Calu3 (cell line): ENCODE measurements around the gene ADAMTS5. TPM values are rescaled to one million over a fixed set of nuclear protein-coding genes. Genes with fewer than 3 reads are reported as not detected.

Experiments used
- BruUV-seq: library from RNA; stranded (reverse); fragments of 400-500 nt; replicated peaks from 2 replicates; lab custom pipeline; 2021; lab: Mats Ljungman, UMichigan
- CTCF ChIA-PET: fragments of 300-600 bp; sonication (Branson Sonifier 250); formaldehyde crosslinking; loops from one replicate; lab custom pipeline; 2022; ENCODE audit warnings: antibody characterized with exemption; lab: Charles Lee
- DNase-seq: peaks from one replicate; pipeline ENCODE4 v3.0.0; 2022
- H3K27ac Mint-ChIP-seq: one replicate; pipeline ENCODE4 v1.8.0; 2022; ENCODE audit warnings: mixed read lengths; ENCODE audit not compliant: unreplicated experiment
- H3K27me3 Mint-ChIP-seq: one replicate; pipeline ENCODE4 v1.8.0; 2022; ENCODE audit warnings: mixed read lengths; ENCODE audit not compliant: unreplicated experiment
- H3K36me3 Mint-ChIP-seq: one replicate; pipeline ENCODE4 v1.8.0; 2022; ENCODE audit warnings: mild to moderate bottlenecking, moderate library complexity, mixed read lengths; ENCODE audit not compliant: insufficient read depth, unreplicated experiment
- H3K4me1 Mint-ChIP-seq: one replicate; pipeline ENCODE4 v1.8.0; 2022; ENCODE audit warnings: mild to moderate bottlenecking, low read depth, mixed read lengths; ENCODE audit not compliant: unreplicated experiment
- H3K4me3 Mint-ChIP-seq: one replicate; pipeline ENCODE4 v1.8.0; 2022; ENCODE audit warnings: mild to moderate bottlenecking, low read depth, moderate library complexity, mixed read lengths; ENCODE audit not compliant: unreplicated experiment
- H3K9me3 Mint-ChIP-seq: one replicate; pipeline ENCODE4 v1.8.0; 2022; ENCODE audit warnings: low read depth, mixed read lengths; ENCODE audit not compliant: unreplicated experiment
- CTCF ChIP-seq: fragments of 200-600 bp; IDR thresholded peaks from one replicate; pipeline ENCODE4 v1.8.0; 2022; ENCODE audit warnings: antibody characterized with exemption; ENCODE audit not compliant: unreplicated experiment
- intact Hi-C: fragments of 100-400 bp; cut with micrococcal nuclease; formaldehyde crosslinking; loops from one replicate; pipeline ENCODE4 v1.10.0; 2022; ENCODE audit not compliant: unreplicated experiment
- total RNA-seq: library from RNA; stranded (reverse); gene quantifications from 2 replicates; pipeline ENCODE4 v1.2.3, GENCODE V29; 2022

The ADAMTS5 gene
- total RNA-seq, 1 experiment from 2014 or later = not detected

DNA sequence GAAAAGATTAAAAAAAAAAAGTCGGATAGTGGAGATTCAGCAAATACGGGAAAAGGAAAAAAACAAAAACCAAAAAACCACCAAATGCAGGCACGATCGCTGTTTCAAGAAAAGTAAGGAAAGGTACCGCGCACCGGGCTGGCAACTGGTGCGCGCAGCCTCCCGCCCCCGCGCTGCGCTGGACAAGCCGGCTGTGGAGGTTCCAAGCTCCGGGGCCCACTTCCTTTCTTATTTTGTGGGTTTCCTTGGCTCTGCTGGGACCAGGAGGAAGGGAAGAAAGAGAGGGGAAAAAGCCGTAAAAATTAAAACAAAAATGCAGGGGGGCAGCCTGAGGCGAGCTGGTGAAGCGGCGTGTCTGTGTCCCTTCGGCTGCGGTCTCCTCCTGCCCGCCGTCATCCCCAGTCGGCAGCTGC lies 233 bp downstream of the ADAMTS5 start:
- no peak for DNase-seq

DNA sequence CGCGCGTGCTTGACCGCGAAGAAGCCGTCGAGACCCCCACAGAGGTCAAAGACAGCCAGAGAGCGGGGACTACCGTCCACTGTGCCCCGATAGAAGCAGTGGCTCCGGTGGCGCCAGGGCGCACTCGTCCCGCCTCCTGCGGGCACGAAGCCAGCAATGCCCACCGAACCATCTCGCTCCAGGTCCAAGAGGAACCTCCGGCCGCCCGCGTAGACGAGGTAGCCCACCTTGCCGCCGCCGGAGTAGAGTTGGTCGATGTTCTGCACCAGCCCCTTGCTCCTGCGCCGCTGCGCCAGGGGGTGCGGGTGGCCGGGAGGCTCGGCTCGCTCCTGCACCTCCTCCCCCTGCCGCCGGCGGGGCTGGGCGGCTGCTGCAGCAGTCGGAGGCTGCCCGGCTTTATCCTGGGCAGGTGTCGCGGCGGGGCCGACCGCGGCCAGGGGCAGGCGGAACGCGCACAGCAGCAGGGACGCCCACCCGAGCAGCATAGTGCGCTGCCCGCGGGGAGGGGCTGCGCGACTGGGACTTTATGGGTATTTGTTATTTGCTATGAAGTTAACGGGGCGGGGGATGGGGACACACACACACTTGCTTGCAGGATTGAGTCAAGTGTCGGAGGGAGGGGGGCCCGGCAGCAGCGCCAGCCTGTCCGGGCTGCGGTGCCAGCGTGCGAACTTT lies 844 bp downstream of the ADAMTS5 start:
- no TSS peak for BruUV-seq
- Mint-ChIP-seq H3K4me1 (no peaks in the 10 kb centered on the region), H3K4me3 (no peak overlapping the region), H3K27me3 (no peaks in the 10 kb centered on the region), H3K27ac (no peak overlapping the region), H3K9me3 (no peaks in the 10 kb centered on the region), H3K36me3 (peaks cover 7% of the 10 kb centered on the region)
- intact Hi-C loops = no loop called here
- CTCF ChIA-PET = no interaction called here
- TF ChIP-seq CTCF = no peak
- DNase-seq = no peak

More for the DNA sequence above, 233 bp downstream of the ADAMTS5 start:
- intact Hi-C loops = no loop called here
- no peak overlapping the region for H3K4me3 Mint-ChIP-seq
- H3K4me1 Mint-ChIP-seq = no peaks in the 10 kb centered on the region
- CTCF ChIA-PET = no interaction called here
- H3K27ac Mint-ChIP-seq = no peak overlapping the region
- no peak for TF ChIP-seq CTCF
- peaks cover 7% of the 10 kb centered on the region for H3K36me3 Mint-ChIP-seq
- H3K9me3 Mint-ChIP-seq = no peaks in the 10 kb centered on the region
- BruUV-seq = no TSS peak
- no peaks in the 10 kb centered on the region for H3K27me3 Mint-ChIP-seq

- no peak for TF ChIP-seq CTCF
- H3K36me3 Mint-ChIP-seq = peaks cover 7% of the 10 kb centered on the region
- no peaks in the 10 kb centered on the region for H3K4me1 Mint-ChIP-seq
- no peaks in the 10 kb centered on the region for H3K9me3 Mint-ChIP-seq
- intact Hi-C loops = no loop called here
- no peak for DNase-seq
- no peaks in the 10 kb centered on the region for H3K27me3 Mint-ChIP-seq
- H3K27ac Mint-ChIP-seq = no peak overlapping the region
- CTCF ChIA-PET = no interaction called here
- no TSS peak for BruUV-seq
- no peak overlapping the region for H3K4me3 Mint-ChIP-seq
These were observed 1.6 kb downstream of the ADAMTS5 start for GRCh38 chr21:26965040-26965906.

GRCh38 chr21:26964170-26964778 lies 2.6 kb downstream of the ADAMTS5 start:
- TF ChIP-seq CTCF = no peak
- BruUV-seq = no TSS peak
- Mint-ChIP-seq H3K27ac (no peak overlapping the region), H3K4me3 (no peak overlapping the region), H3K4me1 (no peaks in the 10 kb centered on the region), H3K9me3 (no peaks in the 10 kb centered on the region), H3K27me3 (no peaks in the 10 kb centered on the region), H3K36me3 (peaks cover 7% of the 10 kb centered on the region)
- DNase-seq = no peak
- CTCF ChIA-PET = no interaction called here
- intact Hi-C loops = no loop called here
